C4-2B (cell line): Measurements from ENCODE around the gene PCSK6.

ENCODE experiments used
- CTCF ChIP-seq: fragments of 450-650 bp; conservative IDR thresholded peaks from 2 replicates; pipeline ENCODE4 v1.5.1; 2017; ENCODE audit warnings: mild to moderate bottlenecking
- ZFX ChIP-seq: fragments of 450-650 bp; IDR thresholded peaks from 2 replicates; pipeline ENCODE4 v1.6.1; 2017

DNA sequence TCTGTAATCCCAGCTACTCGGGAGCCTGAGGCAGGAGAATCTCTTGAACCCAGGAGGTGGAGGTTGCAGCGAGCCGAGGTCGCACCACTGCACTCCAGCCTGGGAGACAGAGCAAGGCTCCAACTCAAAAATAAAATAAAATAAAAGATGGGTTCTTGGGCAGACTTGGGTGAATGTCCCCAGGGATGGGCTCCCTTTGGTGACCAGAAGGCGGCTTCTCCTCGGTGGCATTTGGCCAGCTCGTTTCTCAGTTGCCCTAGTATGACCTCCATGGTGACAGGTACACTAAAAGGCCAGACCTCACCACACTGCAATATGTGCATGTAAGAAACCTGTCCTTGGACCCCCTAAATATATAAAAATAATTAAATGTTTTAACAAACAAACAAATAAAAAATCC, 118.4 kb downstream of the PCSK6 start:
- TF ChIP-seq CTCF (no peak), ZFX (no peak)
